Spleen (tissue), 11 donors: Measurements from ENCODE around the gene PDE4B. TPM values are rescaled to one million over a fixed set of nuclear protein-coding genes. Genes with fewer than 3 reads are reported as not detected.

Source experiments
- DNase-seq: peaks from one replicate; pipeline ENCODE4 v3.0.0-alpha.2; 2020
- H3K27ac ChIP-seq, 8 donors: fragments of 200-600 bp; sonication (generic) in 7 of 8; 1 replicate in 4 of 8; 2 replicates in 4 of 8; pipeline versions ENCODE4 v1.5.0 to v1.8.0; 2016 to 2021; ENCODE audit warnings: inconsistent platforms in 4 of 8, mild to moderate bottlenecking in 4 of 8, moderate library complexity in 1 of 8
- H3K27me3 ChIP-seq, 7 donors: fragments of 200-600 bp; sonication (generic) in 6 of 7; replicated peaks in 1 of 7; 1 replicate in 4 of 7; 2 replicates in 3 of 7; pipeline versions ENCODE4 v1.5.0 to v1.8.0; 2016 to 2021; ENCODE audit warnings: inconsistent platforms in 3 of 7, mild to moderate bottlenecking in 1 of 7
- H3K36me3 ChIP-seq, 6 donors: fragments of 200-600 bp; sonication (generic) in 5 of 6; 1 replicate in 4 of 6; 2 replicates in 2 of 6; pipeline versions ENCODE4 v1.5.0 to v1.8.0; 2016 to 2021; ENCODE audit warnings: inconsistent platforms in 2 of 6
- H3K4me1 ChIP-seq, 6 donors: fragments of 200-600 bp; sonication (generic) in 5 of 6; 1 replicate in 3 of 6; 2 replicates in 3 of 6; pipeline versions ENCODE4 v1.5.0 to v1.8.0; 2016 to 2021; ENCODE audit warnings: inconsistent platforms in 3 of 6
- H3K4me3 ChIP-seq, 8 donors: fragments of 200-600 bp; sonication (generic) in 7 of 8; 1 replicate in 4 of 8; 2 replicates in 4 of 8; pipeline versions ENCODE4 v1.5.0 to v1.8.0; 2016 to 2021; ENCODE audit warnings: inconsistent platforms in 4 of 8, mild to moderate bottlenecking in 4 of 8, moderate library complexity in 2 of 8
- H3K9me3 ChIP-seq, 8 donors: fragments of 200-600 bp; sonication (generic) in 7 of 8; 1 replicate in 4 of 8; 2 replicates in 4 of 8; pipeline versions ENCODE4 v1.5.0 to v1.8.0; 2016 to 2021; ENCODE audit warnings: inconsistent platforms in 4 of 8
- CTCF ChIP-seq, 11 experiments: fragments of 200-600 bp in 7 of 11; fragments of 450-650 bp in 4 of 11; sonication (generic) in 4 of 11; IDR thresholded peaks in 8 of 11; conservative IDR thresholded peaks in 3 of 11; 1 replicate in 7 of 11; 2 replicates in 4 of 11; pipeline versions ENCODE4 v1.4.0 to v1.8.0; 2016 to 2021; ENCODE audit warnings: antibody characterized with exemption in 11 of 11, inconsistent platforms in 4 of 11, mild to moderate bottlenecking in 1 of 11
- POLR2A ChIP-seq, 3 donors: fragments of 450-650 bp; IDR thresholded peaks; one replicate each; pipeline ENCODE4 v1.5.1; 2017; ENCODE audit warnings: antibody characterized with exemption in 3 of 3, mild to moderate bottlenecking in 1 of 3
- POLR2AphosphoS5 ChIP-seq, 3 donors: sonication (generic); formaldehyde crosslinking; IDR thresholded peaks; one replicate each; pipeline ENCODE4 v1.5.1; 2017; ENCODE audit warnings: antibody characterized with exemption in 3 of 3
- WGBS, 5 donors: extraction: QIAGEN DNeasy Blood & Tissue Kit in 3 of 5; methylation state at CpG; one replicate each; pipeline versions ENCODE4 v1.1.5 to v1.1.7; 2013 to 2018; 5-methylcytosine and 5-hydroxymethylcytosine counted together
- intact Hi-C: fragments of 100-400 bp; cut with DNase I; formaldehyde crosslinking; loops from one replicate; pipeline ENCODE4 v1.15.0; 2023; ENCODE audit warnings: low total_unique reads
- polyA plus RNA-seq, 3 donors: library from polyadenylated mRNA; stranded (reverse); fragments of 200-250 nt; gene quantifications; one replicate each; pipeline ENCODE4 v1.2.1, GENCODE V29; 2013
- total RNA-seq, 7 donors: library from RNA; depleted of rRNA in 3 of 7; stranded (reverse); fragments of >200 nt in 3 of 7; fragmentation: NEBNext Ultra II Directional in 4 of 7; extraction: Animal tissue kit (Norgen Biotek cat#: 25700) in 4 of 7; gene quantifications; one replicate each; pipeline versions ENCODE4 v1.1.0 to v1.2.1, GENCODE V29; 2016 to 2021
- donor health status: healthy with polysubstance abuse.
- donor health status: DM: no; HTN: no; CAD: no; lungs with moderate emphysema.
- donor health status: DM: no; HTN: no; CAD: no.
- donor health status: Bipolar disorder and iron deficiency.
- donor health status: healthy.
- donor health status: DM: no; HTN: no; CAD: no.
- donor health status: DM: yes; HTN: yes; CAD: no.

PDE4B gene
- total and polyA plus RNA-seq, 10 donors = 12.6 to 88.2 (median 51.9) TPM

- Histone ChIP-seq H3K4me3 (no peak overlapping the region), H3K27ac (peak overlapping the region in 3 of 8 donors; percentile 11 to 77 (median 46)), H3K9me3 (peaks cover 0 to 30% (median 18%) of the 10 kb centered on the region in 8 donors), H3K4me1 (peaks cover 10 to 58% (median 23%) of the 10 kb centered on the region in 6 donors), H3K27me3 (no peaks in the 10 kb centered on the region), H3K36me3 (no peaks in the 10 kb centered on the region)
- DNase-seq = no peak
- no peak for TF ChIP-seq POLR2AphosphoS5 (IDR thresholded peaks at IDR 0.05)
- TF ChIP-seq CTCF (IDR thresholded peaks at IDR 0.05 in 8 of 11, conservative IDR thresholded peaks at IDR 0.05 in 3 of 11) = no peak
- no peak for TF ChIP-seq POLR2A (IDR thresholded peaks at IDR 0.05)
- intact Hi-C loops = no loop called here
- WGBS, 5 donors = 75 to 98% (median 87%) methylated on average over 5 of the region's 5 CpGs
Measured at GRCh38 chr1:66383168-66383567, 590.5 kb downstream of the PDE4B start.

DNA sequence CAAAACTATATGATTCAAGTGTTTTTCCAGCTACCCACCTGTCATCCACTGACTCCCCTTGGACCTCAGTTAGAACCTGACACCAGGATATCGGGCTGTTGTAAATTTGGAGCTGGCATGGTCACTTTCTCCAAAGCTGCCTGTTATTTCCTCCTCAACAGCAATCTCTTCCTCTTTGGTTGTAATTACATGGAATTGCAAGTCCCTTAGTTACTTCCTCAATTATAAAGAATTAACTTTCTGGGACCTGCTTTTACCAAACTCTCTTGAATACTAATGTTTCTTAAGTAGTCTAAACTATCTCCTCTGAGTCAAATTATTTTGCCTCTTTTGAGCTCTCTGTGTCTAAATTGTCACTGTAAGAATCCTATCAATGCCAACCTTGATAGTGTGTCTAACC, 590.9 kb downstream of the PDE4B start:
- TF ChIP-seq POLR2A (IDR thresholded peaks at IDR 0.05) (no peak), CTCF (IDR thresholded peaks at IDR 0.05 in 8 of 11, conservative IDR thresholded peaks at IDR 0.05 in 3 of 11) (no peak), POLR2AphosphoS5 (IDR thresholded peaks at IDR 0.05) (no peak)
- Histone ChIP-seq H3K27ac (peak overlapping the region in 3 of 8 donors; percentile 11 to 77 (median 46)), H3K4me3 (no peak overlapping the region), H3K4me1 (peaks cover 10 to 57% (median 23%) of the 10 kb centered on the region in 6 donors), H3K36me3 (no peaks in the 10 kb centered on the region), H3K27me3 (no peaks in the 10 kb centered on the region), H3K9me3 (peaks cover 0 to 30% (median 18%) of the 10 kb centered on the region in 8 donors)
- intact Hi-C loops = no loop called here
- 47 to 74% (median 65%) methylated on average over 1 of the region's 1 CpG for WGBS, 5 donors
- no peak for DNase-seq

DNA sequence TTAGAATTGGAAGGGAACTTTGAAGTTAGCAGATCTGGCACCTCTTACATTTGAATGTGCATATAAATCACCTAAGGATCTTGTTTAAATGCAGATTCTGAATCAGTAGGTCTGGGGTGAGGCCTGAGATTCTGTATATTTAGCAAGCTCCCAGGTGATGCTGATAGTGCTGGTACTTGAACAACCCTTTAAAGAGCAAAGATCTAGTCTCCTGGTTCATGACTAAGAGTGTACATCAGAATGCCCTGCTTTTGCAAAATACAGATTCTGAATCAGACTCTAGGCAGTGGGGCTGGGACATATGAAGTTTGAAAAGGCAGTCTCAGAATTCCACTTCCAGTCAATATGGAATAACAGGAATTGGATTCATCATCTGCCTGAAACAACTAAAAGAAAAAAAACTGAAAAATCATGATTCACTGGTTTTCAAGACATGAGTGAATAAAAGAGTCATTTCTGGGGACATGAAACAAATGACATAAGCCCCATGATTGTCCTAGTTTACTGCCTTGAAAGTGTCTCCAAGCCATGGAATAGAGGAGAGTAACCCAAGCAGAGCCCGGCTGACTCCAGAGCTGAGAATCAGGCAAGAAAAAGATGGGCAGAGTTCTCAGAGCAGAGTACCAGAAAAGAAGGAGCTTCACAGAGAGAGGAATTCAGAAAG, 591.7 kb downstream of the PDE4B start:
- no peak overlapping the region for H3K4me3 ChIP-seq
- DNase-seq = no peak

More for the DNA sequence above, 591.7 kb downstream of the PDE4B start:
- no peaks in the 10 kb centered on the region for H3K36me3 ChIP-seq
- intact Hi-C loops = no loop called here
- H3K9me3 ChIP-seq = peaks cover 0 to 32% (median 18%) of the 10 kb centered on the region in 8 donors
- peaks cover 10 to 49% (median 22%) of the 10 kb centered on the region in 6 donors for H3K4me1 ChIP-seq
- WGBS, 5 donors = 87 to 100% (median 96%) methylated on average over 1 of the region's 1 CpG
- TF ChIP-seq POLR2AphosphoS5 (IDR thresholded peaks at IDR 0.05) = no peak
- TF ChIP-seq POLR2A (IDR thresholded peaks at IDR 0.05) = no peak
- TF ChIP-seq CTCF (IDR thresholded peaks at IDR 0.05 in 8 of 11, conservative IDR thresholded peaks at IDR 0.05 in 3 of 11) = no peak
- no peak overlapping the region for H3K27ac ChIP-seq
- H3K27me3 ChIP-seq = no peaks in the 10 kb centered on the region
